Right cardiac atrium (tissue), 5 donors: ENCODE data around the gene GAS7. TPM values are rescaled to one million over a fixed set of nuclear protein-coding genes. Genes with fewer than 3 reads are reported as not detected.

Experiments used
- polyA plus RNA-seq: library from polyadenylated mRNA; stranded (reverse); fragments of 200-250 nt; gene quantifications from one replicate; pipeline ENCODE4 v1.2.3, GENCODE V29; 2013
- total RNA-seq, 4 donors: library from RNA; stranded (reverse); fragmentation: NEBNext Ultra II Directional; extraction: Animal tissue kit (Norgen Biotek cat#: 25700); gene quantifications; one replicate each; pipeline ENCODE4 v1.2.1, GENCODE V29; 2021
- donor health status: healthy with polysubstance abuse.
- donor health status: DM: no; HTN: yes; CAD: no.
- donor health status: DM: no; HTN: no; CAD: no.
- donor health status: DM: no; HTN: yes; CAD: no; lungs with severe emphysema.
- donor health status: DM: yes; HTN: yes; CAD: no.

GAS7 gene
- total and polyA plus RNA-seq, 5 donors, result 40.3 to 200 (median 113) TPM

Other genes with a start within 250 kb of the GAS7 start
- gene MYH13, start 174.4 kb upstream of the GAS7 start, total RNA-seq, result not detected
- gene MYH13, start 174.4 kb upstream of the GAS7 start, polyA plus RNA-seq, result not detected
- not detected for gene MYH8, start 223.3 kb upstream of the GAS7 start, total RNA-seq
- gene MYH8, start 223.3 kb upstream of the GAS7 start, polyA plus RNA-seq, result not detected